AG10803 (cell line): ENCODE measurements around the gene CHN2.

Experiments used
- DNase-seq: peaks from one replicate; pipeline ENCODE4 v3.0.0; 2010; ENCODE audit warnings: low read depth
- H3K4me3 ChIP-seq: 2 replicates; pipeline ENCODE4 v1.5.1; 2011; ENCODE audit warnings: mild to moderate bottlenecking, low read length, control low read depth
- TF ChIP-seq, protein P1 (sequence below): conservative IDR thresholded peaks from 2 replicates; pipeline ENCODE4 v1.5.1; 2011; ENCODE audit warnings: mild to moderate bottlenecking, low read length, control low read depth, inconsistent platforms

The CHN2 gene

DNA sequence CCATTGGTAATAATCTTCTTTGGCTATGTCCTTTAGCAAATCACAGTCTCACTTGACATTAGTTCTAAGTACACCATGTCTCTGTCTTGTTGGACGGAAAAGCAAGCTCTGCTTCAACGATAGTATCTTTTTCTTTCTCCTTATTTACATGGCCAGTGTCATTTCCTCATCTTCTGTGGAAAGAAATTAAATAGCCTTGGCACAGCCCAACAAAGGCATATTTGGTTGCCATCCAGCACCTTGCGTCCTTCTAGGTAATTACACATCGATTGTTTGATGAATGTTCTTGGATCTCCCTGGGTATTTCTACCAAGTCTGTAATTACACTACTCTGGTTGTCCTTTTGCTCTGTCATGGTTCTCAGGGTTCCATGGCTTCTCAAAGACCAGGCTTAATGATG lies 183.1 kb downstream of the CHN2 start:
- TF ChIP-seq, protein P1, sequence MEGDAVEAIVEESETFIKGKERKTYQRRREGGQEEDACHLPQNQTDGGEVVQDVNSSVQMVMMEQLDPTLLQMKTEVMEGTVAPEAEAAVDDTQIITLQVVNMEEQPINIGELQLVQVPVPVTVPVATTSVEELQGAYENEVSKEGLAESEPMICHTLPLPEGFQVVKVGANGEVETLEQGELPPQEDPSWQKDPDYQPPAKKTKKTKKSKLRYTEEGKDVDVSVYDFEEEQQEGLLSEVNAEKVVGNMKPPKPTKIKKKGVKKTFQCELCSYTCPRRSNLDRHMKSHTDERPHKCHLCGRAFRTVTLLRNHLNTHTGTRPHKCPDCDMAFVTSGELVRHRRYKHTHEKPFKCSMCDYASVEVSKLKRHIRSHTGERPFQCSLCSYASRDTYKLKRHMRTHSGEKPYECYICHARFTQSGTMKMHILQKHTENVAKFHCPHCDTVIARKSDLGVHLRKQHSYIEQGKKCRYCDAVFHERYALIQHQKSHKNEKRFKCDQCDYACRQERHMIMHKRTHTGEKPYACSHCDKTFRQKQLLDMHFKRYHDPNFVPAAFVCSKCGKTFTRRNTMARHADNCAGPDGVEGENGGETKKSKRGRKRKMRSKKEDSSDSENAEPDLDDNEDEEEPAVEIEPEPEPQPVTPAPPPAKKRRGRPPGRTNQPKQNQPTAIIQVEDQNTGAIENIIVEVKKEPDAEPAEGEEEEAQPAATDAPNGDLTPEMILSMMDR, result no peak
- no peak overlapping the region for H3K4me3 ChIP-seq
- DNase-seq, result no peak

DNA sequence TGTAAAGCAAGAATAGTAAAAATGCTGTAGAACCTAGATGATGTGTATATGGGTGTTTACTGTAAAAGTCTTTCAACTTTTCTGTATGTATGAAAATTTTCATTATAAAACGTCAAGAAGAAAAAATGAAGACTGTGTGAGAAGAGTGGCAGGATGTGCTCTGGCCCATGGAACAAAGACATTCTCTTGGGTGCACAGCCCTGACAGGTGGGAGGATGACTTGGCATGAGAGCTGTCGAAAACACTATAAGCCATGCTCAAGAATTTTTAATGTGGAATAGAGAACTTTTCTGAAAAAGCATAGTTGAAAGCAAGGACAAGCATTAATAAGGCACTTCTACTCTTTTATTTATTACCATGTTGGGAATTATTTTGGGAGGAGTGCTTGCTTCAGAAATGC lies 185.0 kb downstream of the CHN2 start:
- TF ChIP-seq, protein P1, result no peak
- H3K4me3 ChIP-seq, result no peak overlapping the region
- DNase-seq, result no peak

- DNase-seq, result no peak
- H3K4me3 ChIP-seq, result no peak overlapping the region
- TF ChIP-seq, protein P1, result no peak
Measured at GRCh38 chr7:29381206-29382094, 186.9 kb downstream of the CHN2 start.

DNA sequence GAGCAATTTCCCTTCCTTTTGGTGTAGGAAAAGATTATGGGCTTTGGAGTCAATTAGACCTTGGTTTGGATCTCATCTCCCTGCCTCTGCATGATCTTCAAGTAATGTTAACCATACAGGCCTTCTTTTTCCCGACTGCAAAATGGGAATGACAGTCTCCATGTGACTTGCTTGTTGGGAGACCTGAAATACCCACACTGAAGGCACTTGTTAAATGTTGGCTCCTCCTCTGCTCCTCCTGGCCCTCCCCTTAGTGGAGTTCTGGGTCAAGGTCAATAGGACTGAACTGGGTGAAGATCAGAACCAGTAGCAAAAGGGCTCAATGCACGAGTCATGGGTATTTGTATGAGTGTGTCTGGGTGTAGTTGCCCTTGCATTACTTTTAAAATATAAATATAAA lies 189.7 kb downstream of the CHN2 start:
- TF ChIP-seq, protein P1, result no peak
- no peak for DNase-seq

GRCh38 chr7:29385214-29385814 lies 190.7 kb downstream of the CHN2 start:
- TF ChIP-seq, protein P1, result no peak
- no peak for DNase-seq
- no peak overlapping the region for H3K4me3 ChIP-seq

More for the DNA sequence above, 189.7 kb downstream of the CHN2 start:
- no peak overlapping the region for H3K4me3 ChIP-seq

DNA sequence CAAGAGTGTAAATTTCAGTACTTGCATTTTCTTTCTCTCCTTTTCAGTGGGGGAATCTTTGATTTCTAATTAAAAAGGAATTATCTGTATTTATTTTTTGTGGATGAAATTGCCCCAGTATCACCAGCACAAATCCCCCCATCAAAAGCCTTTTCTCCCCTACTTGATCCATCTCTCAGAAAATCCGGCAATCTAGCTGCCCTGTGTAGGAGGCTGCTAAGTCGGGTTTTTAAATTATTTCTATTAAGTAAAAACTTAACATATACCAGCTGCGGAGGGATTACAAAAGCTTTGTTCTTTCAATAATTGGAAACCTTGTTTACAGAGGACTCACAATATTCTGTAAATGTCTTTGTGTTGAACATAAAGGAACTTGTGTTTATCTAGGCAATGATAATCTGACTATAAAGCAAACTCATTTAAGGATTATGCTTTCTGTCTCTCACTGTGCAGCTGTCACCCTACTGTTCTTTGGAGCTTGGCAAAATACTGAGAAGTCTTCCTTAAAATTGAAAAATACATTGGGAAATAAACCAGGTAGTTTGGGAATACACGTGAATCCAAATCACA lies 191.7 kb downstream of the CHN2 start:
- no peak for DNase-seq
- no peak overlapping the region for H3K4me3 ChIP-seq
- TF ChIP-seq, protein P1, result no peak
